Chondrocyte (in vitro differentiated cells): Measurements from ENCODE around the gene TMEM132C. TPM values are rescaled to one million over a fixed set of nuclear protein-coding genes. Genes with fewer than 3 reads are reported as not detected.

ENCODE experiments used
- DNase-seq: peaks from one replicate; pipeline ENCODE4 v3.0.0; 2021; ENCODE audit warnings: mixed read lengths, low spot score
- H3K27ac Mint-ChIP-seq: one replicate; pipeline ENCODE4 v1.8.0; 2021; ENCODE audit warnings: mild to moderate bottlenecking, moderate library complexity, mixed read lengths; ENCODE audit not compliant: unreplicated experiment
- H3K27me3 Mint-ChIP-seq: 2 replicates; pipeline ENCODE4 v1.8.0; 2021; ENCODE audit warnings: low read depth, mixed read lengths
- H3K36me3 Mint-ChIP-seq: 2 replicates; pipeline ENCODE4 v1.8.0; 2021; ENCODE audit warnings: low read depth, mixed read lengths
- H3K4me1 Mint-ChIP-seq: 2 replicates; pipeline ENCODE4 v1.8.0; 2021; ENCODE audit warnings: low read depth, mild to moderate bottlenecking, mixed read lengths
- H3K4me3 Mint-ChIP-seq: one replicate; pipeline ENCODE4 v1.8.0; 2021; ENCODE audit warnings: mild to moderate bottlenecking, moderate library complexity, mixed read lengths; ENCODE audit not compliant: unreplicated experiment
- H3K9me3 Mint-ChIP-seq: 2 replicates; pipeline ENCODE4 v1.8.0; 2021; ENCODE audit warnings: low read depth, mixed read lengths
- CTCF ChIP-seq: fragments of 200-600 bp; sonication (generic); IDR thresholded peaks from 2 replicates; pipeline ENCODE4 v1.5.0; 2021; ENCODE audit warnings: antibody characterized with exemption, mild to moderate bottlenecking, moderate library complexity
- total RNA-seq: library from RNA; stranded (reverse); gene quantifications from 3 replicates; pipeline ENCODE4 v1.2.1, GENCODE V29; 2021

Gene TMEM132C
- total RNA-seq, 1 donor from 2014 or later: not detected

- TF ChIP-seq CTCF: no peak
- Mint-ChIP-seq H3K4me1 (no peaks in the 10 kb centered on the region), H3K36me3 (no peaks in the 10 kb centered on the region), H3K9me3 (peaks cover 11% of the 10 kb centered on the region), H3K27ac (no peak overlapping the region), H3K27me3 (no peaks in the 10 kb centered on the region), H3K4me3 (no peak overlapping the region)
- no peak for DNase-seq
These were observed 154.4 kb downstream of the TMEM132C start for GRCh38 chr12:128421375-128421774.

- no peak for DNase-seq
- Mint-ChIP-seq H3K27ac (no peak overlapping the region), H3K36me3 (no peaks in the 10 kb centered on the region), H3K4me1 (no peaks in the 10 kb centered on the region), H3K4me3 (no peak overlapping the region), H3K27me3 (no peaks in the 10 kb centered on the region), H3K9me3 (peaks cover 11% of the 10 kb centered on the region)
- TF ChIP-seq CTCF: no peak
These were observed 156.2 kb downstream of the TMEM132C start for GRCh38 chr12:128423205-128423604.

GRCh38 chr12:128424931-128425431, 158.0 kb downstream of the TMEM132C start:
- Mint-ChIP-seq H3K4me3 (no peak overlapping the region), H3K27ac (no peak overlapping the region), H3K4me1 (no peaks in the 10 kb centered on the region), H3K36me3 (no peaks in the 10 kb centered on the region), H3K9me3 (peaks cover 16% of the 10 kb centered on the region), H3K27me3 (no peaks in the 10 kb centered on the region)
- no peak for TF ChIP-seq CTCF
- no peak for DNase-seq

GRCh38 chr12:128425666-128426331, 158.8 kb downstream of the TMEM132C start:
- peaks cover 12% of the 10 kb centered on the region for H3K9me3 Mint-ChIP-seq
- no peaks in the 10 kb centered on the region for H3K27me3 Mint-ChIP-seq
- H3K36me3 Mint-ChIP-seq: no peaks in the 10 kb centered on the region
- H3K4me3 Mint-ChIP-seq: no peak overlapping the region
- no peak for TF ChIP-seq CTCF
- no peak overlapping the region for H3K27ac Mint-ChIP-seq
- H3K4me1 Mint-ChIP-seq: no peaks in the 10 kb centered on the region
- no peak for DNase-seq

GRCh38 chr12:128426511-128426910, 159.5 kb downstream of the TMEM132C start:
- no peak overlapping the region for H3K27ac Mint-ChIP-seq
- TF ChIP-seq CTCF: no peak
- H3K4me1 Mint-ChIP-seq: no peaks in the 10 kb centered on the region
- DNase-seq: no peak
- no peaks in the 10 kb centered on the region for H3K36me3 Mint-ChIP-seq
- H3K9me3 Mint-ChIP-seq: peaks cover 14% of the 10 kb centered on the region
- no peaks in the 10 kb centered on the region for H3K27me3 Mint-ChIP-seq
- H3K4me3 Mint-ChIP-seq: no peak overlapping the region
